Measurements from ENCODE around the gene ADGRL1.

Gene ADGRL1

GRCh38 chr19:14167576-14168138 is 38.3 kb downstream of the ADGRL1 start:
- H3K4me3 ChIP-seq (ENCODE audit: low read depth in 1 of 2, low read length in 2 of 2), result no peak overlapping the region
- H3K9ac ChIP-seq (ENCODE audit: low read depth, low read length), result no peak overlapping the region
- H3K27ac ChIP-seq (ENCODE audit: low read length), result no peak overlapping the region
- TF ChIP-seq EZH2 (IDR thresholded peaks at IDR 0.05; ENCODE audit: borderline replicate concordance, low read depth, low read length, severe bottlenecking) (no peak), CTCF (IDR thresholded peaks at IDR 0.05; ENCODE audit: borderline replicate concordance, extremely low read depth, low read length, poor library complexity, severe bottlenecking) (no peak)
- ATAC-seq (ENCODE audit: insufficient read depth, low read depth), result 0 out of 3 replicates have a peak, but pooled peaks have one; percentile 2
- H3K9me3 ChIP-seq (ENCODE audit: insufficient read depth, low read length, severe bottlenecking), result no peaks in the 10 kb centered on the region
- DNase-seq, result no peak
- no peak overlapping the region for H2AFZ ChIP-seq (ENCODE audit: low read depth, low read length)
- H4K20me1 ChIP-seq (ENCODE audit: insufficient read depth, low read length), result peaks cover 14% of the 10 kb centered on the region
- H3K27me3 ChIP-seq (ENCODE audit: insufficient read depth, low read length, poor library complexity), result no peaks in the 10 kb centered on the region
- H3K4me2 ChIP-seq (ENCODE audit: insufficient read depth, low read length), result no peak overlapping the region
- peaks cover 45% of the 10 kb centered on the region for H3K36me3 ChIP-seq (ENCODE audit: insufficient read depth, low read length)
- no peaks in the 10 kb centered on the region for H3K4me1 ChIP-seq (ENCODE audit: insufficient read depth, low read length)
- no peaks in the 10 kb centered on the region for H3K79me2 ChIP-seq (ENCODE audit: insufficient read depth, low read length)

DNA sequence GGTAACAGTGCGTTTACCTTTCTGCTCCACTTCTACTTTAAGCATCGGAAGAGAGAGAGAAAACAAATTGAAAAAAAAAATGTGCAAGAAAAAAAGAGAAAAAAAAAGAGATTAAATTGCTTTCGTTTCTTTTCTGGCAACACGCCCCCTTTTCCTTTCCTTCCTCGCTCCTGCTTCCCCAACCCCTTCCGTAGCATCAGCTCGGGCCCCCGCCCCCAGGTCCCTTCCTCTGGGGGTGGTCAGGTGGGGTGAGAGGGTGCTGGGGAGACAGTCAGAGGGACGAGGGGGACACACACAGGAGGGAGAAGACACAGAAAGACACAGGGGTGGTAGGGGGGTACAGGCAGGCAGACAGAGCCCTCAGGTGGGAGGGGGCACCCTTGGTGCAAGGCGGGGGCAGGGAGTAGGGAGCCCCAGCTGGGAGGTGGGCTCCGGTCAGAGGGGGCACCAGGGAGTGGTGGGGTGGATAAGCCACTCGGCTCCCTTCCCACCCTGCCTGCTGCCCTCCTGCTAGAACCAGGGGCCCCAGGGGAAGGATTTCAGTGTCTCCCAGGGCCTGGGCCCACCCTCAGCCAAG is 38.9 kb downstream of the ADGRL1 start:
- no peak overlapping the region for H3K9ac ChIP-seq (ENCODE audit: low read depth, low read length)
- no peak for DNase-seq
- no peak overlapping the region for H3K4me2 ChIP-seq (ENCODE audit: insufficient read depth, low read length)
- H3K4me1 ChIP-seq (ENCODE audit: insufficient read depth, low read length), result no peaks in the 10 kb centered on the region
- ATAC-seq (ENCODE audit: insufficient read depth, low read depth), result 0 out of 3 replicates have a peak, but pooled peaks have one; percentile 4
- H2AFZ ChIP-seq (ENCODE audit: low read depth, low read length), result no peak overlapping the region
- no peaks in the 10 kb centered on the region for H3K9me3 ChIP-seq (ENCODE audit: insufficient read depth, low read length, severe bottlenecking)
- H3K27ac ChIP-seq (ENCODE audit: low read length), result no peak overlapping the region
- no peak overlapping the region for H3K4me3 ChIP-seq (ENCODE audit: low read depth in 1 of 2, low read length in 2 of 2)
- H3K27me3 ChIP-seq (ENCODE audit: insufficient read depth, low read length, poor library complexity), result no peaks in the 10 kb centered on the region
- TF ChIP-seq CTCF (IDR thresholded peaks at IDR 0.05; ENCODE audit: borderline replicate concordance, extremely low read depth, low read length, poor library complexity, severe bottlenecking), result no peak
- no peak for TF ChIP-seq EZH2 (IDR thresholded peaks at IDR 0.05; ENCODE audit: borderline replicate concordance, low read depth, low read length, severe bottlenecking)
- peaks cover 16% of the 10 kb centered on the region for H4K20me1 ChIP-seq (ENCODE audit: insufficient read depth, low read length)
- H3K36me3 ChIP-seq (ENCODE audit: insufficient read depth, low read length), result peaks cover 42% of the 10 kb centered on the region
- no peaks in the 10 kb centered on the region for H3K79me2 ChIP-seq (ENCODE audit: insufficient read depth, low read length)

DNA sequence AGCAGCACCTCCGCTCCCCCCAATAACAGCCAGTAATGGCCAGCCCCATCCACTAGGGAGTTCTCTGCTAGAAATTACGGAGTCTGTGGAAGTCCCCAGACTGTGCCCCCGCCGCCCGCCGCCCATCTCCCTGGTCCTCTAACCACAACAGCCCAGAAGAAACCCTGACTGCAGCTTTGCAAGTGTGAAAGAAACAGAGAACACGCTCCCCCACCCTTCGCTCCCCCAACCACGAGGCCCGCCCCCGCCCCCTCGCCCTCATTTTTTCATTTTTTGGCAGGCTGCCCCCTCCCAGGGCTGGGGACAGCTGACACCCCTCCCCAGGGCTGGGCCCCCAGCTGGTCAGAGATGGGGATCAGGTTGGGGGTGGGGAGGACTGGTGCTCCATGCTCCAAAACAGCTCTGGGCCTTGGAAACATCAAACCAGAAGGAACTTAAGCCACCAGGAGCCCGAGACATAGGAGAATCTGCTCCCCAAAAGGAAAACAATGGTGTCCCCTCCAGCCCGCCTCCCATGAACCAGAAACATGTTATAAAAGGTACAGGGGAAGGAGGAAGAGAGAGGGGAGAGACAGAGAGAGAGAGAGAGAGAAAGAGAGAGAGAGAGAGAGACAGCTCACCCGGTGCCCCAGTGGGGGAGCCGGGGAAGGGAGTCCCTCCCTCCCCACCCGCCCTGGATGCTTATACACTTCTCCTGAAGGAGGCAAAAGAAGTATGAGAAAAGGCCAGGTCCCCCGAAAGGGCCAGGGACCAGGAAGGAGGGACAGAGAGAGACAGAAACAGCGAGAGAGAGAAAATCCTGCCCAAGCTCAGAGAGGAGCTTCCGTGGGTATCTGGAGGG is 39.8 kb downstream of the ADGRL1 start:
- H3K27ac ChIP-seq (ENCODE audit: low read length), result no peak overlapping the region
- TF ChIP-seq CTCF (IDR thresholded peaks at IDR 0.05; ENCODE audit: borderline replicate concordance, extremely low read depth, low read length, poor library complexity, severe bottlenecking) (no peak), EZH2 (IDR thresholded peaks at IDR 0.05; ENCODE audit: borderline replicate concordance, low read depth, low read length, severe bottlenecking) (no peak)
- DNase-seq (no peak), ATAC-seq (ENCODE audit: insufficient read depth, low read depth) (no peak)
- H3K4me3 ChIP-seq (ENCODE audit: low read depth in 1 of 2, low read length in 2 of 2), result no peak overlapping the region
- no peaks in the 10 kb centered on the region for H3K27me3 ChIP-seq (ENCODE audit: insufficient read depth, low read length, poor library complexity)
- no peak overlapping the region for H3K4me2 ChIP-seq (ENCODE audit: insufficient read depth, low read length)
- H3K4me1 ChIP-seq (ENCODE audit: insufficient read depth, low read length), result no peaks in the 10 kb centered on the region
- peaks cover 37% of the 10 kb centered on the region for H3K36me3 ChIP-seq (ENCODE audit: insufficient read depth, low read length)
- H4K20me1 ChIP-seq (ENCODE audit: insufficient read depth, low read length), result peaks cover 23% of the 10 kb centered on the region
- no peaks in the 10 kb centered on the region for H3K9me3 ChIP-seq (ENCODE audit: insufficient read depth, low read length, severe bottlenecking)
- no peak overlapping the region for H2AFZ ChIP-seq (ENCODE audit: low read depth, low read length)
- H3K9ac ChIP-seq (ENCODE audit: low read depth, low read length), result no peak overlapping the region
- H3K79me2 ChIP-seq (ENCODE audit: insufficient read depth, low read length), result no peaks in the 10 kb centered on the region

Measured in DND-41 (cell line).